K562 (cell line): ENCODE data around the gene GABRA5.

Source experiments
- BRCA1 ChIP-seq, 2 experiments: fragments of 450-650 bp in 1 of 2; sonication (generic) in 1 of 2; formaldehyde crosslinking in 1 of 2; IDR thresholded peaks; 2 replicates each; pipeline versions ENCODE4 v1.5.0 to v1.6.1; 2017 to 2020; ENCODE audit warnings: mild to moderate bottlenecking in 1 of 2, missing genetic modification reagents in 1 of 2
- CHCHD3 ChIP-seq: fragments of 250-450 bp; sonication (Bioruptor Pico); IDR thresholded peaks from 2 replicates; pipeline ENCODE4 v2.1.2; 2022; ENCODE audit warnings: mild to moderate bottlenecking
- CHD2 ChIP-seq: IDR thresholded peaks from 2 replicates; pipeline ENCODE4 v1.6.1; 2011; ENCODE audit warnings: low read depth, low read length
- EGR1 ChIP-seq: fragments of 450-650 bp; conservative IDR thresholded peaks from 2 replicates; pipeline ENCODE4 v1.6.1; 2017; ENCODE audit warnings: mild to moderate bottlenecking
- ELK1 ChIP-seq: sonication (generic); formaldehyde crosslinking; IDR thresholded peaks from 2 replicates; pipeline ENCODE4 v1.8.1; 2022; ENCODE audit warnings: missing genetic modification reagents
- NFYB ChIP-seq: IDR thresholded peaks from 2 replicates; pipeline ENCODE4 v1.6.1; 2011; ENCODE audit warnings: mild to moderate bottlenecking, moderate library complexity; ENCODE audit not compliant: insufficient read length; ENCODE audit errors: extremely low read depth
- POLR2A ChIP-seq: fragments of 450-650 bp; conservative IDR thresholded peaks from 2 replicates; pipeline ENCODE4 v1.6.1; 2016
- POLR2AphosphoS5 ChIP-seq: IDR thresholded peaks from 2 replicates; pipeline ENCODE4 v1.6.1; 2011; ENCODE audit warnings: mild to moderate bottlenecking, low read depth, low read length, moderate library complexity; ENCODE audit not compliant: control insufficient read depth, insufficient read depth
- ZBTB2 ChIP-seq: fragments of 450-650 bp; IDR thresholded peaks from 2 replicates; pipeline ENCODE4 v1.6.1; 2016; ENCODE audit warnings: antibody characterized with exemption
- ZNF3 ChIP-seq: fragments of 250-450 bp; sonication (Bioruptor Pico); IDR thresholded peaks from 2 replicates; pipeline ENCODE4 v1.5.0; 2021; ENCODE audit warnings: mild to moderate bottlenecking, moderate library complexity
- ZNF668 ChIP-seq: fragments of 250-450 bp; sonication (Bioruptor Pico); IDR thresholded peaks from 2 replicates; pipeline ENCODE4 v1.8.0; 2022; ENCODE audit warnings: mild to moderate bottlenecking, inconsistent platforms
- TF ChIP-seq, protein P1 (sequence below): sonication (generic); formaldehyde crosslinking; IDR thresholded peaks from 2 replicates; pipeline ENCODE4 v1.8.0; 2022; ENCODE audit warnings: mild to moderate bottlenecking, missing genetic modification reagents, borderline replicate concordance
- TF ChIP-seq, protein P2 (sequence below): fragments of 450-650 bp; formaldehyde crosslinking; IDR thresholded peaks from 2 replicates; pipeline ENCODE4 v1.4.0; 2022; ENCODE audit warnings: mild to moderate bottlenecking, moderate library complexity

GRCh38 chr15:26941489-26941888, 74.6 kb downstream of the GABRA5 start:
- TF ChIP-seq POLR2AphosphoS5 = no peak
- no peak for TF ChIP-seq ZBTB2
- no peak for TF ChIP-seq POLR2A
- TF ChIP-seq CHCHD3 (CRISPR knock-in tag) = no peak
- TF ChIP-seq BRCA1 (IDR thresholded peaks at IDR 0.05) = no peak
- TF ChIP-seq BRCA1 (CRISPR knock-in tag; IDR thresholded peaks at IDR 0.05) = no peak
- no peak for TF ChIP-seq CHD2
- no peak for TF ChIP-seq NFYB
- TF ChIP-seq EGR1 = no peak
- no peak for TF ChIP-seq ELK1
- TF ChIP-seq, protein P1, sequence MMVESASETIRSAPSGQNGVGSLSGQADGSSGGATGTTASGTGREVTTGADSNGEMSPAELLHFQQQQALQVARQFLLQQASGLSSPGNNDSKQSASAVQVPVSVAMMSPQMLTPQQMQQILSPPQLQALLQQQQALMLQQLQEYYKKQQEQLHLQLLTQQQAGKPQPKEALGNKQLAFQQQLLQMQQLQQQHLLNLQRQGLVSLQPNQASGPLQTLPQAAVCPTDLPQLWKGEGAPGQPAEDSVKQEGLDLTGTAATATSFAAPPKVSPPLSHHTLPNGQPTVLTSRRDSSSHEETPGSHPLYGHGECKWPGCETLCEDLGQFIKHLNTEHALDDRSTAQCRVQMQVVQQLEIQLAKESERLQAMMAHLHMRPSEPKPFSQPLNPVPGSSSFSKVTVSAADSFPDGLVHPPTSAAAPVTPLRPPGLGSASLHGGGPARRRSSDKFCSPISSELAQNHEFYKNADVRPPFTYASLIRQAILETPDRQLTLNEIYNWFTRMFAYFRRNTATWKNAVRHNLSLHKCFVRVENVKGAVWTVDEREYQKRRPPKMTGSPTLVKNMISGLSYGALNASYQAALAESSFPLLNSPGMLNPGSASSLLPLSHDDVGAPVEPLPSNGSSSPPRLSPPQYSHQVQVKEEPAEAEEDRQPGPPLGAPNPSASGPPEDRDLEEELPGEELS (CRISPR knock-in tag) = no peak
- TF ChIP-seq ZNF668 (CRISPR knock-in tag) = no peak
- TF ChIP-seq ZNF3 (CRISPR knock-in tag) = no peak
- TF ChIP-seq, protein P2, sequence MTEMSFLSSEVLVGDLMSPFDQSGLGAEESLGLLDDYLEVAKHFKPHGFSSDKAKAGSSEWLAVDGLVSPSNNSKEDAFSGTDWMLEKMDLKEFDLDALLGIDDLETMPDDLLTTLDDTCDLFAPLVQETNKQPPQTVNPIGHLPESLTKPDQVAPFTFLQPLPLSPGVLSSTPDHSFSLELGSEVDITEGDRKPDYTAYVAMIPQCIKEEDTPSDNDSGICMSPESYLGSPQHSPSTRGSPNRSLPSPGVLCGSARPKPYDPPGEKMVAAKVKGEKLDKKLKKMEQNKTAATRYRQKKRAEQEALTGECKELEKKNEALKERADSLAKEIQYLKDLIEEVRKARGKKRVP (CRISPR knock-in tag) = no peak
